Transverse colon (tissue), 4 donors: ENCODE data around the gene PGAM2. TPM values are rescaled to one million over a fixed set of nuclear protein-coding genes. Genes with fewer than 3 reads are reported as not detected.

Experiments used
- DNase-seq: peaks from one replicate; pipeline ENCODE4 v3.0.0-alpha.2; 2019
- H3K27ac ChIP-seq, 4 donors: fragments of 200-600 bp; sonication (generic); 2 replicates each; pipeline ENCODE4 v1.5.1; 2016 to 2018; ENCODE audit warnings: inconsistent platforms in 4 of 4
- H3K27me3 ChIP-seq: fragments of 200-600 bp; sonication (generic); 2 replicates; pipeline ENCODE4 v1.5.1; 2017; ENCODE audit warnings: inconsistent platforms
- H3K36me3 ChIP-seq, 4 donors: fragments of 200-600 bp; sonication (generic); 2 replicates each; pipeline ENCODE4 v1.5.1; 2017 to 2019; ENCODE audit warnings: inconsistent platforms in 4 of 4
- H3K4me1 ChIP-seq, 4 donors: fragments of 200-600 bp; sonication (generic); 2 replicates each; pipeline ENCODE4 v1.5.1; 2017 to 2020; ENCODE audit warnings: inconsistent platforms in 4 of 4
- H3K4me3 ChIP-seq, 4 donors: fragments of 200-600 bp; sonication (generic); 1 replicate in 1 of 4; 2 replicates in 3 of 4; pipeline versions ENCODE4 v1.5.1 to v1.6.1; 2017 to 2019; ENCODE audit warnings: inconsistent platforms in 4 of 4
- H3K9me3 ChIP-seq, 2 donors: fragments of 200-600 bp; sonication (generic); 2 replicates each; pipeline ENCODE4 v1.5.1; 2017 to 2019; ENCODE audit warnings: inconsistent platforms in 2 of 2
- CTCF ChIP-seq, 5 experiments: fragments of 200-600 bp in 3 of 5; fragments of 450-650 bp in 2 of 5; sonication (generic) in 3 of 5; IDR thresholded peaks; 1 replicate in 2 of 5; 2 replicates in 3 of 5; pipeline ENCODE4 v1.5.1; 2016 to 2017; ENCODE audit warnings: antibody characterized with exemption in 5 of 5, inconsistent platforms in 3 of 5, mild to moderate bottlenecking in 2 of 5, moderate library complexity in 1 of 5
- EP300 ChIP-seq: sonication (generic); formaldehyde crosslinking; IDR thresholded peaks from one replicate; pipeline ENCODE4 v1.6.1; 2017; ENCODE audit warnings: antibody characterized with exemption, low read depth
- POLR2A ChIP-seq: fragments of 450-650 bp; IDR thresholded peaks from one replicate; pipeline ENCODE4 v1.6.1; 2016; ENCODE audit warnings: antibody characterized with exemption, mild to moderate bottlenecking, moderate library complexity
- POLR2AphosphoS5 ChIP-seq, 3 donors: sonication (generic); formaldehyde crosslinking; IDR thresholded peaks; one replicate each; pipeline ENCODE4 v1.6.1; 2016; ENCODE audit warnings: antibody characterized with exemption in 3 of 3
- WGBS, 2 donors: methylation state at CpG; one replicate each; pipeline ENCODE4 v1.1.5; 2018; ENCODE audit warnings: low coverage in 1 of 2; 5-methylcytosine and 5-hydroxymethylcytosine counted together
- in situ Hi-C, 4 donors: fragments of 200-750 bp; cut with MboI; loops; one replicate each; pipeline versions ENCODE4 v1.15.0 to v1.15.1; 2017; ENCODE audit warnings: low sequenced_read_pairs in 3 of 4, low pct_ligation_motif_present in 1 of 4, low pct_unique_long_range_greater_than_20kb in 1 of 4
- intact Hi-C: fragments of 100-400 bp; cut with DNase I; formaldehyde crosslinking; loops from one replicate; pipeline ENCODE4 v1.15.1; 2023; ENCODE audit warnings: low total_unique reads
- total RNA-seq, 4 donors: library from RNA; depleted of rRNA; stranded (reverse); fragments of >200 nt; gene quantifications; one replicate each; pipeline ENCODE4 v1.1.0, GENCODE V29; 2016

Gene PGAM2
- 1 to 10 TPM in 1 of 4 donors, not detected in 3; 9.7 TPM for total RNA-seq

DNA sequence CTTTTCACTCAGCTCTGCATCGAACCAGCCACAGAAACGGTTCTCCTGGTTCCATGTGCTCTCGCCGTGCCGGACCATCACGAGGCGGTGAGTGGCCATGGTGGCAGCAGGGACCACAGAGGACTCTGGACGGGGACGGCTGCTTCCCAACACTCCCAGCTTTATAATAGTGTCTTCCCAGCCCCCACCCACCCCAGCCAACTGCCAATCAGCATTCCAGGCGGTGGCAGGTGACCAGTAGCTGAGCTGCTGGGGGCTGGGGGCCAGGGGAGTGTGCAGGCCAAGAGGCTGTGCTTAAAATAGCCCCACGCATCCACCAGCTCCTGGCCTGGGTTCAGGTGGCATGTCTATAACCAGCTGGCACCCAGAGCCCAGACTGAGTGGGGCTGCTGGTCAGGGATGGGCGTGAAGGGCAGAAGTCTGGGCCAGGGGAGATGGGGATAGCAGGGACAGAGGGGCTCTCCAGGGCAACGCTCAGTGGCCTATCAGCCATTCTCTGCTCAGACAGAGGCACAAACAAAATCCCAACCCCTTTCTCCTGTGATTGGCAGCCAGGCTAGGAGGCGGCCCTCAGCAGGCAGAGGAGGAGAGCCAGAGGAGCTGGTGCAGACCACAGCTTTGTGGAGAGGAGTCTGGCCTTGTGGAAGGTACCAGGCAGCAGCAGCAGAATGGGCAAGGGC, at the start of gene PGAM2:
Gene PGAM2, minus strand, starts transcription at position 137 of the 680 bp plus-strand sequence. Its CDS starts 38 bp downstream, at position 99.
- peak; percentile 18 for DNase-seq

GRCh38 chr7:44114586-44115310, 49.4 kb upstream of the PGAM2 start:
- H3K27ac ChIP-seq: no peak overlapping the region
- no peaks in the 10 kb centered on the region for H3K36me3 ChIP-seq
- intact Hi-C loops: no loop called here
- H3K27me3 ChIP-seq: no peaks in the 10 kb centered on the region
- no peak for DNase-seq
- 84% methylated on average over 11 of the region's 12 CpGs; no CpG with 5 or more reads in 1 of the 2 donors for WGBS, 2 donors
- no peak overlapping the region for H3K4me3 ChIP-seq
- in situ Hi-C loops: no loop called here
- H3K9me3 ChIP-seq: no peaks in the 10 kb centered on the region
- no peak for TF ChIP-seq POLR2AphosphoS5 (IDR thresholded peaks at IDR 0.05)
- no peaks in the 10 kb centered on the region for H3K4me1 ChIP-seq

More for the DNA sequence above, at the start of gene PGAM2:
- H3K4me3 ChIP-seq: no peak within 1 kb of the TSS
- in situ Hi-C loops (no loop called here), intact Hi-C loops (no loop called here)
- H3K4me1 ChIP-seq: peaks cover 16 to 20% (median 18%) of the 10 kb centered on the region in 4 donors
- H3K36me3 ChIP-seq: peaks cover 0 to 10% (median 1%) of the 10 kb centered on the region in 4 donors
- H3K9me3 ChIP-seq: no peaks in the 10 kb centered on the region
- WGBS, 2 donors: 25% methylated on average over 14 of the region's 14 CpGs; no CpG with 5 or more reads in 1 of the 2 donors
- TF ChIP-seq POLR2A: peak; percentile 9
- TF ChIP-seq EP300: no peak
- H3K27me3 ChIP-seq: no peaks in the 10 kb centered on the region
- H3K27ac ChIP-seq: no peak within 1 kb of the TSS

DNA sequence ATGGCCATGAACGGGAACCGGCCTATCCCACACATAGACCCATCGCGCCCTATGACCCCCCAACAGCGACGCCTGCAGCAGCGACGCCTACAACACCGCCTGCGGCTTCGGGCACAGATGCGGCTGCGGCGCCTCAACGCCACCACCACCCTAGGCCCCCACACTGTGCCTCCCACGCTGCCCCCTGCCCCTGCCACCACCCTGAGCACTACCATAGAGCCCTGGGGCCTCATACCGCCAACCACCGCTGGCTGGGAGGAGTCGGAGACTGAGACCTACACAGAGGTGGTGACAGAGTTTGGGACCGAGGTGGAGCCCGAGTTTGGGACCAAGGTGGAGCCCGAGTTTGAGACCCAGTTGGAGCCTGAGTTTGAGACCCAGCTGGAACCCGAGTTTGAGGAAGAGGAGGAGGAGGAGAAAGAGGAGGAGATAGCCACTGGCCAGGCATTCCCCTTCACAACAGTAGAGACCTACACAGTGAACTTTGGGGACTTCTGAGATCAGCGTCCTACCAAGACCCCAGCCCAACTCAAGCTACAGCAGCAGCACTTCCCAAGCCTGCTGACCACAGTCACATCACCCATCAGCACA, 48.5 kb upstream of the PGAM2 start:
- intact Hi-C loops (no loop called here), in situ Hi-C loops (no loop called here)
- TF ChIP-seq POLR2A (no peak), POLR2AphosphoS5 (IDR thresholded peaks at IDR 0.05) (no peak), EP300 (no peak), CTCF (IDR thresholded peaks at IDR 0.05) (no peak)
- DNase-seq: no peak
- Histone ChIP-seq H3K9me3 (no peaks in the 10 kb centered on the region), H3K4me1 (no peaks in the 10 kb centered on the region), H3K27me3 (no peaks in the 10 kb centered on the region), H3K36me3 (no peaks in the 10 kb centered on the region), H3K27ac (no peak overlapping the region), H3K4me3 (no peak overlapping the region)
- WGBS, 2 donors: 80 to 89% methylated on average over 2 to 22 of the region's 24 CpGs

DNA sequence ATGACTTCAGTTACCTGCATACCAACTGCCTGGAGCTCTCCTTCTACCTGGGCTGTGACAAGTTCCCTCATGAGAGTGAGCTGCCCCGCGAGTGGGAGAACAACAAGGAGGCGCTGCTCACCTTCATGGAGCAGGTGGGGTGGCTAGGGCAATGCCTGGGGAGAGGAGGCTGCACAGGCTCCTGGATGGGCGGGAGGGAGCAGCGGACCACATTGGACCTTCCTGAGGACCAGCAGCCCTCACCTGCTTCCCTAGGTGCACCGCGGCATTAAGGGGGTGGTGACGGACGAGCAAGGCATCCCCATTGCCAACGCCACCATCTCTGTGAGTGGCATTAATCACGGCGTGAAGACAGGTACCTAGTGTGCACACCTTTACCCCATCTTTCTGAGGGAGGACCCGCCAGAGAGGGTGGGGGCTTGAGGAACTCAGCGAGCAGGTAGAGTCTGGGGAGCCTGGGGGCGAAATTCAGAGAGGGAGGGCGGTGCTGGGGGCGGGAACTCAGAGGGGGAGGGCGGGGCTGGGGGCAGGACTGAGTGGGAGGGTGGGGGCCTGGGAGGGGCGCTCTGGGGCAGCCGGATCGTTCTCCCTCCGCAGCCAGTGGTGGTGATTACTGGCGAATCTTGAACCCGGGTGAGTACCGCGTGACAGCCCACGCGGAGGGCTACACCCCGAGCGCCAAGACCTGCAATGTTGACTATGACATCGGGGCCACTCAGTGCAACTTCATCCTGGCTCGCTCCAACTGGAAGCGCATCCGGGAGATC, 47.8 kb upstream of the PGAM2 start:
- H3K27me3 ChIP-seq: no peaks in the 10 kb centered on the region
- in situ Hi-C loops (no loop called here), intact Hi-C loops (no loop called here)
- H3K4me1 ChIP-seq: no peaks in the 10 kb centered on the region
- no peak for DNase-seq
- H3K36me3 ChIP-seq: no peaks in the 10 kb centered on the region
- H3K9me3 ChIP-seq: no peaks in the 10 kb centered on the region
- TF ChIP-seq CTCF (IDR thresholded peaks at IDR 0.05): no peak
- TF ChIP-seq POLR2A: no peak
- TF ChIP-seq EP300: no peak
- no peak for TF ChIP-seq POLR2AphosphoS5 (IDR thresholded peaks at IDR 0.05)
- H3K27ac ChIP-seq: no peak overlapping the region
- 87% methylated on average over 31 of the region's 34 CpGs; no CpG with 5 or more reads in 1 of the 2 donors for WGBS, 2 donors
- H3K4me3 ChIP-seq: no peak overlapping the region
